Stimulated activated CD4-positive, alpha-beta T cell treated with anti-CD3 and anti-CD28 coated beads, Interleukin-4, amount 100 ng/mL, for 4 hours (primary cell): Measurements from ENCODE around the gene ADAMTS17.

ENCODE experiments used
- DNase-seq, 2 experiments: peaks; one replicate each; pipeline ENCODE4 v3.0.0-alpha.2; 2020

The ADAMTS17 gene

DNA sequence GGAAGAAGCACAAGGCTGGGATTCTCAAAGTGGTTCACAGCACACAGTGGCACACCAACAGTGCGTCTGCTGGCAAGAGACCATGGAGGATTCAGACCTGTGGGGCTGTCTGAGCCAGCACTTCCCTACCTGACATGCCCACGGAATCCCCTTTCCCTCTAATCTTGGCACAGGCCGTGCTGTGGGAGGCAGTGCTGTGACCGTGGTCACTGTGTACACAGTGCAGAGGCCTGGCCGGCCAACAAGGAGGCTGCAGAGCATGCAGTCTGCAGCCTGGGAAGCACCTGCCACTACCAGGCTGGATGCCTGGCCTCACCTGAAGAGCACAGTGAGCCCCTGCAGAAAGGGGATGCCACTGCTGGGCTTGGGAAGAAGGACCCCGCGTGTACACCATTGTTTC lies 307.6 kb downstream of the ADAMTS17 start:
- DNase-seq: no peak

DNA sequence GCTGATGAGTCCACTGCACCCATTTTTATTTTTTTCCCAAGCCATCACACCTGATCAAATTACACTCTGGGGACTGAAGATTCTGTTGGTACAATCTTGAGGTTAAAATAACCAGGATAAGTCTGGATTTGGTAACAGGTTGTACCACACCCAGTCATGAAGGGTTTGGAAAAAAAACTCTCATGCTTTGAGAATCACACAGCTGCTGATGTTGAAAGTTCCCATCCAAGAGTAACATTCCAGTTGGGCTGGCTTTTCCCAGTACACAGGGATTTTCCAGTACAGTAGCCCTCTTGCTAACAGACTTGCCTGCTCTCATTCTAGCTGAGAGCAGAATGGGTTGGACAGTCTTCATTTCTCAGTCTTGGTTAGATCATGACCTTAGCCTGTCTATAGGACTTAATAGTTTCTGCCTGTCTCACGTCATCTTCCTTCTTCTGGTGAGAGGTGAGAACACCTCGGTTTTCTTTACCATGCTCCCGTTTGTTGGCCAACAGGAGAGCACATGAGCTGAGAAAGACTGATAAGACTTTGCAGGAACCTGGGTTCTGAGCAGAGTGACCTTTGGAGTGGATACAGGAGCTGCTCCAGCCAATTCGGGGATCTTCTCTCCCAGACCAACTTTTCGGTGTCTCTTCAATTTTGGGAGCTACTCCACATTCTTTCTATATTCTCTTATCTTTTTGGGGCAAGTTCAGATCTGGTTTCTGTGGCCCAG lies 308.5 kb downstream of the ADAMTS17 start:
- no peak for DNase-seq

DNA sequence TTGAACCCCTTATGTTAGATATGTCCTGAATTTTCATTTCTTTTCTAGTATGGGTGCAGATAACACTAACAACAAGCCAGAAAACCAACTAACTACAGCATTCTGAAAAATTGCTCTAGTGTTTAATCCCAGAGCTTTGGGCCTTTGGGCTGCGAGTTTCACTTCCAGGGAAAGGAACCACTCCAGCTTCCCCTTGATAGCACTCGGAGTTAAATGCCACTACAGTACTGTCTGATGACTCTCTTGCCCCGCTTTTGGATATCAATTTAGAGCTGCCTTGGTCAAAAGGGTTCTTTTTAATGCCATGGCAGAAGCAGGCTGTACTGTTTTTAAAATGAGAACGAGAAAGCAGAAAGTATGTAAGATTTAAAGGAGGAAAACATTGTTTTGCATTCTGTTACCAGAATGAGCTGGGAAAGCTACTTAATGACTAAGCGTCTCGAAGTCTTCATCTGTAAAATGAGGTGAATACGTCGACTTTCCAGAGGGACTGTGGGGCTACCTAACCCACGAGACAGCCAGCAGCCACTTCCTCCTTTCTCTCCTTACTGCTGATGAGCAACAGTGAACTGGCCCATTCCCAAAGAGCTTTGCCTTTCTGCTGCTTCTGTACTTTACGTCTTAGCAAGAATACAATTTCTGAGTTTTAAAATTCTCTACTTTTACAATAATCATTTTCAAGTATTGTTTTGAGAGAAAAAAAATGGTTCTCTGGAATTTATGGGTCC lies 309.3 kb downstream of the ADAMTS17 start:
- DNase-seq: no peak

DNA sequence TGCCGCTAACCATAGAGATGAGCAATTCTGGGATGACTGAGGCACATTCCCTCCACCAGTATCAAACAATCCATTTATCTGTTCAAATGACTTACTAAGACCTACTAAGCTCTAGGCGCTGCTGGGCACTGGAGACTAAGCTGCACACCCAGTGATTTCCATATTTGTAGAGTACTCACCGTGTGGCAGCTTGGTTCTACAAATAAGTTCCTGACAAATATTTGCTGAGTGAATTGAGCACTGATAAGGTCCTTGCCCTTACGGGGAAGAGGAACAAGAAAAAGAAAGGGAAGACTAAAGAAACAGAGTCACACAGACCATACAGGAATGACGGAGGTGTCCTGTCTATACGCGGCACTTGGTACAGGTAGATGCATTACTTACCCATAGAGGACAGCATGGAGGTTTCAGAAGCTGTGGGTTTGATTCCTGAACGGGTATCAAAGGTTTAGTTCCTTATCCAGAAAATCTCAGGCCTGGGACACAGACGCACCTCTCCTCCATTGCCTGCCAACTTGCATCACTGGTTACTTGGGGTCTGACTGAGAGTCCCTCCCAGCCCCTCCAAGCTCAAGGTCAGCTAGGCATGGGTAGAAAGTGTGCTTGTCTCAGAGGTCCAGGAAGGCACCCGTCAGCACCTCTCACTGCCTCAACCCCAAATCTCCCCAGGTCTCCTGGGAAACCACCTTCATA lies 310.0 kb downstream of the ADAMTS17 start:
- no peak for DNase-seq

DNA sequence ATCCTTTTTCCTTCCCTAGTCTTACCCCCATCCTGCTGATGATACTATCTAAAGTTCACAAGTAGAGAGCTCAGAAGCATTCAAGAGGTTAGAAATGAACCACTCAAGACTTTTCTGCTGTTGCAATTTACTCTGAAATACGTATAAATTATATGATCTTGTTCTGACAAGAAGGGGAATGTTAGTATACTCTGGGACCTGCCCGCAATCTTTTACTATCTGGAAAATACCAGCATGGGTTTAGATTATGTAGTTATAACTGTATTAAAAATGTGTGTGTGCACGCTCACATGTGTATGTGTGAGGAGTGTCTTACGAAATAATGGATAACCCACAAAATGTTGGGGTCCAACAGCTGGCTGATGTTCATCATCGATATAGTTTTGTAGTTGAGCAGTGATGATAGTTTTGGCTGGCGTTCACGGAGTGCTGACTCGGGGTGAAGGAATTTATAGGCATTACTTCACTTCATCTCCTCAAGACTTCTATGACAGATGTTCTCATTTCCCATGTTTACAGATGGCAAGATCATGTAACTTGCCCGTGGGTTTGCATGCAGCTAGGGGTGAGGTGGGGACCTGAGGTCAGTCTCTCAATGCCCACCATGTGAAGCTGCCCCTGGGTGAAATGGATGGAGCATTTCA lies 311.1 kb downstream of the ADAMTS17 start:
- DNase-seq: no peak

DNA sequence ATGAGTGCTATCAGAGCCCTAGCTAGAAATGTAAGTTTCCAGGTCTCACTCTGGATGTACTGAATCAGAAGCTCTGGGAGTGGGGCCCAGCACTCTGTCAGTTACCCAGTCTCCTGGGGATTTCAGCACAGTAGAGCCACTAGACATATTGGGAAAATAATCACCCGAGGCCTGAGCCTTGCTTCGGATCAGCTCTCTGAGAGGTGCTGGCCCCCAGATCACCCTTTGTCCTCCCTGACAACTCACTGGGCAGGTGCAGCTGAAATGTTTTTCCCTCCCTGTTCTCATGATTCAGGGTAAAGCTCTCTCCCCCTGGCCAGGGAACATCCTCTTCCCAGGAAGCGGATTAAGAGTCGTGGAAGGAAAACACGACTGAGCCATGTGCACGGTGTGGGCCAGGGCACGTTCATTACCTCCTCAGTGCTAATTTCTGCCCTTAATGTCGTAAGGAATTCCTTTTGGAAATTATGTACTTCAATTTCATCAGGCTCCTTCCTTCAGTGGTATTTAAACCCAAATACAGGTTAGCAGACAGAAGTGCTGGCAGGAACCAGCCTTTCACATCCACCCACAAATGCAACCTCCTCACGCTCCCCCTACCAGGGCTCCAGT lies 311.8 kb downstream of the ADAMTS17 start:
- DNase-seq: no peak

DNA sequence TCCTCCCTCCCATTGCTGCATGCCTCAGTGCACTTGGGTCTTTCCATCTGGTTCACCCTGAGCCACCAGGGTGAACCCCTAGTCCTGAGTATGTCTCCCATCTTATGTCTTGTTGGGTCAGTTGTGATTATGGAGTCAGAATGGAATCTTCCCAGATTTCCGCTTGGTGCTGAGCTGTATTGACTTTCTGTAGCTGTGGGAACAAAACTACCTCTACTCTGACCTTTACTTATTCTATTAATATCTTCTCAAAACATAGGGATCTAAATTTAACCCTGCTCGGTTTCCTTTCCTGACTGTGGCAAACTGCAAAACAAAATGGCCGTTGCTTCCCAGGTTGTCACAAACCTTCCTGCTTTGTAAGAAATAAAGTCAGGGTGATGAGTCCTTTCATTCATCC lies 312.7 kb downstream of the ADAMTS17 start:
- no peak for DNase-seq

DNA sequence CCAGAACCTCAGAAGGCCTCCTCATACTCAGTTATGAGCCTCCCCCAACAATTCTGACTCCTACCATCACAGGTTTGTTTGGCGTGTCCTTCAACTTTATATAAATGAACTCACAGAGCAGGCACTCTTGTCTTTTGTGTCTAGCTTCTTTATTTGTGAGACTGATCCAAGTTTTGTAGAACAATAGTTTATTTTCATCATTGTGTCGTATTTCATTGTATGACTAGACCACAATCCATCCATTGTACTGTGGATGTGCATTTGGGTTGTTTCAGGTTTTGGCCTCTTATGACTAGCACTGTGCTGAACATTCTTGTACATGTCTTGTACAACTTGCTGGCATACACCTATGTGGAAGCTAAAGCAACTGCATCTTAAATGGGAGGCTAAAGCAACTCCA lies 315.7 kb downstream of the ADAMTS17 start:
- DNase-seq: no peak

DNA sequence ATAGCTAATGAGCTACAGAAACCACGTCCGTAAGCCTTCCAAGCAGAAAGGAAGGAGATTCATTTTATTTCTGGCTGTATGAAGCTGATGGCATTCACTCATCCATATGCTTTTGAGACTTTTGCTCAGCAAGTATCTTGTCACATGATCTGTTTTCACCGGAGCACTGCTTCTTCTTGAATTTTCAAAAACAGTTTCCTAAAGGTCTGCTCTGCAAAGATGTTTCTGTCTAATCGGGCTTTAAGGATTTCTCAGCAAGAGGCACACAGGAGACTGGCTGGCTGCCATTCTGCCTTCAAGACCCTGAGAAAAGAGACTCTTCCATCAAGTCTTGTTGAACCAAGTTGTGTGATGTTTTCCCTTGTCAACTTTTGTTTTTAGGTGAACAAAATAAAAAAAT lies 319.0 kb downstream of the ADAMTS17 start:
- no peak for DNase-seq

DNA sequence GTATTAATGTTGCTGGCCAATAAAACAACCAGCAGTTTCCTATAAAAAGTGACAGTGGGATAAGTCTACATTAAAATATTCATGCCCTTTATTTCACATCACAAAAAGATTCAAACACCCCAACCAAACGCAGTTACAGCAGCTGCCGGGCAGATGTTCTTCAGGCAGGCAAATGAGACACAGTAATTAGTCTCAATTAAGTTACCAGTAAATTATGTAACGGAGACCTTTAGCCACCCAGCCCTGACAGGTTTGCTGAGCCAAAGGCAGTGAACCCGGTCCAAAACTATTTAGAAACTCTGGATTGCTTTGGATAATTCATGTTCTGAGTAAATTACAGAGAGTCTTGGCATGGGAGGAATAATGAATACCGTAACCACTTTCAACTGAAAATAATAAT lies 319.4 kb downstream of the ADAMTS17 start:
- DNase-seq: no peak

DNA sequence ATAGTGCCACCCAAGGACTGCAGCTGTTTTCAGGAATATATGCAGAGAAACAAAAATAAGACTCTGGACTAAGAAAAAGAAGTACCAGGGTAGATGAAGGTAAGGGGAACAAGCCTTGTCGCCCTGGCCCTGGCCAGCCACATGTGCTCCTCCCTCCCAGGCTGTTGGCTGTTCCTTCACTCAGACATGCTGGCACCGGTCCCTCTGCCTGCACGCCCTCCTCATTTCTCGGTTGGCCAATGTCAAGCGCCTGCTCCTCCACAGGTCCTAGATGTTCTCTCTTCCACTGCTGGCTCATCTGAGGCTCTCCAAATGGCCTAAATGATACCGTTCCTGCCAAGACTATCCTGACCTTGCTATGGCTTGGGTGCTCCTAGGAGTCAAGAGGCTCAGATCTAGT lies 320.1 kb downstream of the ADAMTS17 start:
- no peak for DNase-seq

DNA sequence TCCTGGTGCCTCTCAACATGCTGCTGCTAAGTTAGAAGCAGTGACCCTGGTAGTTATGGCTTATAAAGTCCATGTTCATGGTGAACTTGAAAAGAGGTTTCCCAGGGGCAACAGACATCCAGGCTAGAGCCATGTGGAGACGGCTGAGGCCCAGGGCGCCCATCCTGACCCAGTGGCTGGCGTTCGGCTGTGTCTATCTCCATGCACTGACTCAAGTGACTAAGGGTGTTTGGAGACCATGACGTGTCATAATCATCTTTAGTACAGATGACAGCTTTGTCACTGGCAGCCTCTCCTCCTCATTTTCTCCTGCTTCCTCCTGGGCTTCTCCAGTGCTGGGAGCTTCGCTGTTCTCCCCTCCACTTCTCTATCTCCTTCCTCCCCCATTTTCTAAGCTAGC lies 321.2 kb downstream of the ADAMTS17 start:
- DNase-seq: no peak

DNA sequence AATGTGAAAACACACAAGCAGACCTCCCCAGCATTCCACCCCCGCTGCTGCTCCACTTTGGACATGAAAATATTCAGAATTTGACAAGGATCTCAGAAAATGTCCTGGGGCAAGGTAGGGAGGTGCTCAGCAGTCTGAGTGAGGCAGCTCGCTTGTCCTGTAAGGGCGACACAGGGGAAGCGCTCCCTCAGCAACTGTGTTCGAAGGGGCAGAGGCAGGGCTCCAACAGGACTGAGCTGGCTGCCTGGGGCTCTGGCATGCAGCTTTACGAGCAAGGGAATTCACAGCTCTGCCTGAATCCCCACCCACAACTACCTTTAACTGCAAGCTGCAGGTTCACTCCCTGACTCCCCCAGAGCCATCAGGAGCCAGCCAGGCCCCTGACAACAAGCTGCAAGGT lies 321.6 kb downstream of the ADAMTS17 start:
- DNase-seq: no peak

DNA sequence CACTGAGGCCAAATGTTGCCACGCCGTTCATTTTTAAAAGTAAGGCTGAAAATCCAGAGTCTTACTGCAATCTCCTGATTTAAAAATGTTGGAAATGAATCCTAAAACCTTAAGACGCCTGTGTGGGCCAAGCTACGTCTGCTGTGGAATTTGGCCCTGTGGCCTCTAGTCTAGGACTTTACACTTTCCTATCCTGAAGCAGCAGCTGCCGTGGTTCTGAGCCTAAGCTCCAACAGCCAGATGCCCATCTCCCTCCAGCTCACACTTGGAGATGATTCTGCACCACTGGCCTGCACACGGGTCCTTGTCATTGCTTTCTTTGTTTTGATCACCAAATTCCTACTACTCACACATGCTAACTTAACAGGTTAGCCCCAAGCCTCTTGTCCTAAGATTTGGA lies 322.2 kb downstream of the ADAMTS17 start:
- no peak for DNase-seq

DNA sequence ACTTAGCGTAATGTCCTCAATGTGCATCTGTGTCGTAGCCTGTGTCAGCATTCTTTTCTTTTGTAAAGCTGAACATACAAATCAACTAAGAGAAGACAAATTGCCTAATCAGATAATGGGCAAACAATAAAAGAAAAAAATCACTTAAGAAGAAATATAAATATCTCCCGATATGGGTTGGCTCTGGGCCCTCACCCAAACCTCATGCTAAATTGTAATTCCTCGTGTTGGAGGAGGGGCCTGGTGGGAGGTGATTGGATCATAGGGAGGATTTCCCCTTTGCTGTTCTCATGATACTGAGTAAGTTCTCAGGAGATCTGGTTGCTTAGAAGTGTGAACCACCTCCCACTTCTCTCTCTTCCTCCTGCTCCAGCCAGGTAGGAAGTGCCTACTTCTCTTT lies 323.6 kb downstream of the ADAMTS17 start:
- no peak for DNase-seq

DNA sequence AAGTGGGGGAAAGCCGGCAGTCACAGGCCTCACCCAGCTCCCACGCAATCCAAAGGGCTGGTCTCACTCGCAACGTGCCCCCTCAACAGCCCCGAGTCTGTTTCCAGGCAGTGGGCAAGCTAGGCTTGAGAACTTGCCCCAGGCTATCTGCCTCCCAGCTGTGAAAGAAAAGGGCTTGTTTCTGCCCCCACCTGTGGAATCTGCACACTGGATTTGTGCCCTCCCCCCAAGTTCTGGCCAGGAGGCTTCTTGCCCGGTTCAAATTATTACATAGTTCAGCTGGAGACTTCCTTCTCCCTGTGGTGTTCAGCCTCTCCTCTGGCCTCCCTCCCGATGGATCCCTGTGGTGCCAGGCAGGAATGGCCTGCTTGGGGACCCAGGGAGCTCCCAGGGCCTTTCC lies 324.6 kb downstream of the ADAMTS17 start:
- no peak for DNase-seq

DNA sequence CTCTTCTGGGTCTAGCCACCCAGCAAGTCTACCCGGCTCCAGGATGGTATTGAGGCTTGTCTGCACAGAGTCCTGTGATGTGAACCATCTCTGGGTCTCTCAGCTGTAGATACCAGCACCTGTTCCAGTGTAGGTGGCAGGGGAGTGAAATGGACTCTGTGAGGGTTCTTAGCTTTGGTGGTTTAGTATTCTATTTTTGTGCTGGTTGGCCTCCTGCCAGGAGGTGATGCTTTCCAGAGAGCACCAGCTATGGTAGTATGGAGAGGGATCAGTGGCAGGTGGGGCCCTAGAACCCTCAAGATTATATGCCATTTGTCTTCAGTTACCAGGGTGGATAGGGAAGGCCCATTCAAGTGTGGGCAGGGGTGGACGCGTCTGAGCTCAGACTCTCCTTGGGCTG lies 325.1 kb downstream of the ADAMTS17 start:
- DNase-seq: no peak

DNA sequence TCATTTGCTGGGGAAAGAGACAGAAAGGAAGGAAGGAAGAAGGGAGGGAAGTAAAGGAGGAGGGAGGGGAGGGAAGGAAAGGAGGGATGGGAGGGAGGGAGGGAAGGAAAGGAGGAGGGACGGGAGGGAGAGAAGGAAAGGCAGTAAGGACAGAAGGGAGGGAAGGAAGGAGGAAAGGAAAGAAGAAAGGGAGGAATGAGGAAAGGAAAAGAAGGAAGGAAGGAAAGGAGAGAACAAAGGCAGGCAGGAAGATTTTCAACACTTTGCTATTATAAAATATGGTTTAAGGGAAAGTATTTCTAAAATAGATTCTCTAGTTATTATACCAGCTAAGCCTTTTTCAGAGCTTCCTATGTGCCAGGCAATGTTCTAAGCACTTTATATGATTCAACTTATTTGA lies 330.5 kb downstream of the ADAMTS17 start:
- no peak for DNase-seq

DNA sequence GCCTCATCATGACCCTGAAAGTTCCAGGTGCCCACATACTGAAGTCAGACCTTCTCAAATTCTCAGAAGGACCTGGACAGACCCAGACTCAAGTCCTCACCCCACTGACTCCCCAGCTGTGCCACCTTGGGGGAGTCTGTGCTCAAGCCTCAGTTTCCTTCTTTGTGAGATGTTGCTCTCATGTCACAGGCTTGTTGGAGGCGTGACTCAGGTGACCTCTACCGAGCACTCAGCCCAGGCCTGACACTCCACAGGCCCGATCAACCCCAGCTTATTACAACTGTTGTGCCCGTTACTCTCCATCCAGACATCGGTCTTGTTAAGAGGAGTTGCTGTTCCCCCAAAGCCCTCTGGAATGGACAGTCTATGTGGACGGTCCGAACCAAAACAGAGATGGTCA lies 332.4 kb downstream of the ADAMTS17 start:
- DNase-seq: no peak

DNA sequence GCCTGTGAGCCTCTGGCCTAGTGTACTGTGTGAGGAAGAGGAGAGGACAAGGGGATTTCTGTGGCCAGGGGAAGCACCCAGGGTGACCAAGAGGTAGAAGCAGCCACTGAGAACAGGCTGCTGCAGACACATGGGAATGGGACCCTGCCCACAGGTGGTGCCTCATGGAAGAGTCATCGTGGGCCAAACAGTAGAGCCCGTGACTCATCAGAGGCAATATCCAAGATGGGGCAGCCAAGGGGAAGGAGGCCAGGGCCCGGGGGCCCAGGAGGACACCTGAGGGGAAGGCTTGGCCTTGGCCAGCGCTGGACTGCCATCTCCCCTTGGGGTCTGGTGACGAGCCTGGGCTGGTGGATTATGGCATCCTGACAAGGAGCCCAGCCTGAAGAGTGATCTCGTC lies 333.5 kb downstream of the ADAMTS17 start:
- no peak for DNase-seq

DNA sequence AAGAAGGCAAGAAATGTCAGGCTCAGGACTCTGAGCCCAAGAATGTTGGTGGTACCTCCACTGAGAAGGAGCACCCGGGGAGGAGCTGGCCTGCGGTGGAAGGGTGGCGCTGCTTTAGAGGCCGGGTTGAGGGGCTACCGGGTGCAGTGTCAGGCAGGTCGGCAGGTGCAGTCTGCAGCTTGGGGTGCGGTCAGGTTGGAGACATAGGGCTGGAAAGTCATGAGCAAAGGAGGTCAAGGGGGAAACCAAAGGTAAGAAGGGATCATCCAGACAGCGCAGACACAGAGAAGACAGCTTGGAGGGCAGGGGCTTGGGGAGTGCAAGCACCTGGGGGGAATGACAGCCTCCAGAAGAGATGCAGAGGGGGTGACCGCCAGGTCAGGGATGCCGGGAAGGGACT lies 334.2 kb downstream of the ADAMTS17 start:
- no peak for DNase-seq

DNA sequence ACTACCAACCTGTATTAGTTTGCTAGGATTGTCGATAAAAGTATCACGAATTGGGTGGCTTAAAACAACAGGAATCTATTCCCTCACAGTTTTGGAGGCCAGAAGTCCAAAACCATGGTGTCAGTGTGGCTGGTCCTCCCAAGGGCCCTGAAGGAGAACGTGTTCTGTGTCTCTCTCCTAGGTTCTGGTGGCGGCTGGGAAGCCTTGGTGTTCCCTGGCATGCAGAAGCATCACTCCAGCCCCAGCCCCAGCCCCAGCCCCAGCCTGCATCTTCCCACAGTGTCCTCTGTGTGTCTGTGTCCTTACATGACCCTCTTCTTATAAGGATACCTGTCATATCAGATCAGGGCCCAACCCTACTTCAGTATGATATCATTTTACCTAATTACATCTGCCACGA lies 336.1 kb downstream of the ADAMTS17 start:
- DNase-seq: no peak

DNA sequence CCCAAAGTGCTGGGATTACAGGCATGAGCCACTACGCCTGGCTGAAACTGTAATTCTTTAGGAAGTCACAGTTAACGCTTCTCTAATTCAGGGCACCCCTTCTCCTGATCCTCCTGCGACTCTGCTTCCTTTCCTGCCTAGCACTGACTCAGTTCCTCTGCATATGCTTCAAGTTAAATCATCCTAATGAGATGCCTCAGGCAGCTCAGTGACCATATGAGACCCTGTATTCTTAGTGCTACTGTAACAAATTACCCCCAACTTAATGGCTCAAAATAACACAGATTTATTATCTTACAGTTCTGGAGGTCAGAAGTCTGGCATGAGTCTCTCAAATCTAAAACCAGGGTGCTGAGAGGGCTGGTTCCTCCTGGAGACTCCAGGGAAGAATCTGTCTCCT lies 336.8 kb downstream of the ADAMTS17 start:
- no peak for DNase-seq
